Erythroblast (primary cell): ENCODE results near the gene TRMT11.

Source experiments
- DNase-seq, 2 experiments: peaks; one replicate each; lab custom pipeline; 2025; lab: John Stamatoyannopoulos, UW
- GATA1 ChIP-seq: IDR thresholded peaks from 2 replicates; pipeline ENCODE4 v1.6.1; 2011; ENCODE audit warnings: low read depth, mild to moderate bottlenecking, control low read depth, low read length, moderate library complexity
- POLR2A ChIP-seq: IDR thresholded peaks from 2 replicates; pipeline ENCODE4 v1.6.1; 2011; ENCODE audit warnings: mild to moderate bottlenecking, low read length

Gene TRMT11

GRCh38 chr6:126030045-126030444 lies 43.7 kb downstream of the TRMT11 start:
- no peak for TF ChIP-seq POLR2A
- no peak for TF ChIP-seq GATA1
- DNase-seq: no peak

GRCh38 chr6:126033696-126034095 lies 47.4 kb downstream of the TRMT11 start:
- DNase-seq: peak; percentile 81 to 82
- no peak for TF ChIP-seq POLR2A
- TF ChIP-seq GATA1: no peak

- TF ChIP-seq POLR2A (no peak), GATA1 (no peak)
Observed at GRCh38 chr6:126034656-126035055, 48.3 kb downstream of the TRMT11 start.

GRCh38 chr6:126035764-126036163 lies 49.4 kb downstream of the TRMT11 start:
- TF ChIP-seq GATA1 (no peak), POLR2A (no peak)
- no peak for DNase-seq

More at GRCh38 chr6:126034656-126035055, 48.3 kb downstream of the TRMT11 start:
- DNase-seq: no peak

GRCh38 chr6:126038234-126038633 lies 51.9 kb downstream of the TRMT11 start:
- DNase-seq: no peak
- TF ChIP-seq POLR2A (no peak), GATA1 (no peak)

GRCh38 chr6:126039284-126039683 lies 52.9 kb downstream of the TRMT11 start:
- no peak for TF ChIP-seq POLR2A
- no peak for TF ChIP-seq GATA1
- no peak for DNase-seq

GRCh38 chr6:126040394-126040793 lies 54.1 kb downstream of the TRMT11 start:
- DNase-seq: no peak
- no peak for TF ChIP-seq GATA1
- TF ChIP-seq POLR2A: no peak

- no peak for DNase-seq
- TF ChIP-seq GATA1 (no peak), POLR2A (no peak)
Observed at GRCh38 chr6:126040826-126041225, 54.5 kb downstream of the TRMT11 start.

- no peak for TF ChIP-seq POLR2A
- TF ChIP-seq GATA1: no peak
- no peak for DNase-seq
Observed at GRCh38 chr6:126041516-126041915, 55.2 kb downstream of the TRMT11 start.

GRCh38 chr6:126042001-126042419 lies 55.7 kb downstream of the TRMT11 start:
- no peak for TF ChIP-seq GATA1
- no peak for TF ChIP-seq POLR2A
- no peak for DNase-seq

GRCh38 chr6:126047648-126048047 lies 61.3 kb downstream of the TRMT11 start:
- DNase-seq: no peak
- TF ChIP-seq GATA1 (no peak), POLR2A (no peak)

GRCh38 chr6:126048635-126049034 lies 62.3 kb downstream of the TRMT11 start:
- TF ChIP-seq POLR2A (no peak), GATA1 (no peak)
- DNase-seq: no peak

- TF ChIP-seq GATA1 (no peak), POLR2A (no peak)
- no peak for DNase-seq
Observed at GRCh38 chr6:126050795-126051194, 64.5 kb downstream of the TRMT11 start.

GRCh38 chr6:126051791-126052190 lies 65.5 kb downstream of the TRMT11 start:
- no peak for TF ChIP-seq GATA1
- no peak for TF ChIP-seq POLR2A
- DNase-seq: no peak

GRCh38 chr6:126052485-126052884 lies 66.1 kb downstream of the TRMT11 start:
- no peak for TF ChIP-seq GATA1
- no peak for TF ChIP-seq POLR2A
- peak; percentile 42 to 49 for DNase-seq
